RWPE2 (cell line): ENCODE measurements around the gene MAPK8IP3.

Source experiments
- ATAC-seq: fragments of 200-7000 bp; cut with Tn5 transposase; 3 replicates; pipeline ENCODE4 v1.9.1; 2021; ENCODE audit warnings: low read depth
- DNase-seq: peaks from one replicate; pipeline ENCODE4 v3.0.0-alpha.2; 2020; ENCODE audit warnings: low spot score
- H3K27ac ChIP-seq: fragments of 450-650 bp; 2 replicates; pipeline ENCODE4 v1.5.1; 2017; ENCODE audit warnings: mild to moderate bottlenecking; ENCODE audit not compliant: poor library complexity, severe bottlenecking
- H3K27me3 ChIP-seq: fragments of 250-450 bp; sonication (Bioruptor Pico); 2 replicates; pipeline ENCODE4 v1.5.1; 2021; ENCODE audit warnings: mild to moderate bottlenecking, moderate library complexity; ENCODE audit not compliant: insufficient read depth, poor library complexity, severe bottlenecking
- H3K36me3 ChIP-seq: fragments of 250-450 bp; sonication (Bioruptor Pico); 2 replicates; pipeline ENCODE4 v1.5.1; 2020; ENCODE audit warnings: low read depth, mild to moderate bottlenecking, moderate library complexity
- H3K4me1 ChIP-seq: fragments of 250-450 bp; sonication (Bioruptor Pico); 2 replicates; pipeline ENCODE4 v1.5.1; 2021; ENCODE audit warnings: mild to moderate bottlenecking, moderate library complexity; ENCODE audit not compliant: insufficient read depth, poor library complexity, severe bottlenecking
- H3K4me3 ChIP-seq: fragments of 250-450 bp; sonication (Bioruptor Pico); 2 replicates; pipeline ENCODE4 v1.5.1; 2021; ENCODE audit warnings: mild to moderate bottlenecking, moderate library complexity; ENCODE audit not compliant: severe bottlenecking
- H3K9me3 ChIP-seq: fragments of 250-450 bp; sonication (Bioruptor Pico); 2 replicates; pipeline ENCODE4 v1.5.1; 2021; ENCODE audit warnings: mild to moderate bottlenecking, moderate library complexity; ENCODE audit not compliant: severe bottlenecking
- TF ChIP-seq, protein P1 (sequence below): fragments of 450-650 bp; IDR thresholded peaks from one replicate; pipeline ENCODE4 v1.5.1; 2017; ENCODE audit warnings: mild to moderate bottlenecking, moderate library complexity; ENCODE audit not compliant: poor library complexity, severe bottlenecking

Gene MAPK8IP3

DNA sequence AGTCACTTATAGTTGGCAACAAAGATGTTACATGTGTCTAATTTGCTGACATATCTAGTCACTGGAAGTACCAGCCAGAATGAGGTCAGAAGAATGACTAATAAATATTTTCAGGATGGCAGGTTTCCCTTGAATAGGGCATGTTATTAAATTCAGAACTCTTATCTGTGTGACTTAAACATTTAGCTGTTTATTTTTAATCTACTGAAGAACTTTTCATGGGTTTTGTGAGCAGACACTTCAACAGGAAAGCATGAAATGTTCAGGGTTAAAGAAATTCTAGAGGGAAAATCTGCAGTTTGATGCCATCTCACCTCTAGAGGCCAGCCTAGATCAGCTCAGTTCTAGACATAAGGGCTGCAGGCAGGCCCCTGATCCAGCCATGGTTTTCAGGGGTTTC lies 14.7 kb upstream of the MAPK8IP3 start:
- TF ChIP-seq, protein P1, sequence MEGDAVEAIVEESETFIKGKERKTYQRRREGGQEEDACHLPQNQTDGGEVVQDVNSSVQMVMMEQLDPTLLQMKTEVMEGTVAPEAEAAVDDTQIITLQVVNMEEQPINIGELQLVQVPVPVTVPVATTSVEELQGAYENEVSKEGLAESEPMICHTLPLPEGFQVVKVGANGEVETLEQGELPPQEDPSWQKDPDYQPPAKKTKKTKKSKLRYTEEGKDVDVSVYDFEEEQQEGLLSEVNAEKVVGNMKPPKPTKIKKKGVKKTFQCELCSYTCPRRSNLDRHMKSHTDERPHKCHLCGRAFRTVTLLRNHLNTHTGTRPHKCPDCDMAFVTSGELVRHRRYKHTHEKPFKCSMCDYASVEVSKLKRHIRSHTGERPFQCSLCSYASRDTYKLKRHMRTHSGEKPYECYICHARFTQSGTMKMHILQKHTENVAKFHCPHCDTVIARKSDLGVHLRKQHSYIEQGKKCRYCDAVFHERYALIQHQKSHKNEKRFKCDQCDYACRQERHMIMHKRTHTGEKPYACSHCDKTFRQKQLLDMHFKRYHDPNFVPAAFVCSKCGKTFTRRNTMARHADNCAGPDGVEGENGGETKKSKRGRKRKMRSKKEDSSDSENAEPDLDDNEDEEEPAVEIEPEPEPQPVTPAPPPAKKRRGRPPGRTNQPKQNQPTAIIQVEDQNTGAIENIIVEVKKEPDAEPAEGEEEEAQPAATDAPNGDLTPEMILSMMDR = no peak
- DNase-seq (no peak), ATAC-seq (no peak)
- Histone ChIP-seq H3K4me3 (no peak overlapping the region), H3K27me3 (no peaks in the 10 kb centered on the region), H3K36me3 (peaks cover 87% of the 10 kb centered on the region), H3K27ac (peak overlapping the region; percentile 99), H3K4me1 (peaks cover 61% of the 10 kb centered on the region), H3K9me3 (no peaks in the 10 kb centered on the region)

DNA sequence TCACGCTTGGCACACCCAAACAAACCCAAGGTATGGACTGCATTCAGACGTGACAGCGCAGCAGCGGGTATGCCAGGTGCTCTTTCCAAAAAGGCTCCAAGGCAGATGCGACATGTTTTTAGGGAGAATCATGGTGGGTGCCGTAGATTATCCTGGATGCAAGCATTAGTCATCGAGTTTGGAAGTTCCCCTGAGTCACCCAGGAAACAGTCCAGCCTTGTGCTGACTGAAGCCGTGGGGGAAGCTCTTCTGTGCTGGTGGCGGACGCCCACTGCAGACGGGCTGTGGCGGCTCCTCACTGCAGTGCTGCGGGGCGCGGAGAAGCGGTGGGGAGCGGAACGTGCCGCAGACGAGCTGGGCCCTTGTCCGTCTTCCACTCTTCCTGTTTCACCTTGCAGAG lies 14.0 kb upstream of the MAPK8IP3 start:
- Histone ChIP-seq H3K4me3 (no peak overlapping the region), H3K27me3 (no peaks in the 10 kb centered on the region), H3K4me1 (peaks cover 57% of the 10 kb centered on the region), H3K27ac (peak overlapping the region; percentile 99), H3K36me3 (peaks cover 87% of the 10 kb centered on the region), H3K9me3 (no peaks in the 10 kb centered on the region)
- peak; percentile 89 for DNase-seq
- ATAC-seq = peak; percentile 76
- TF ChIP-seq, protein P1 = peak; percentile 22

DNA sequence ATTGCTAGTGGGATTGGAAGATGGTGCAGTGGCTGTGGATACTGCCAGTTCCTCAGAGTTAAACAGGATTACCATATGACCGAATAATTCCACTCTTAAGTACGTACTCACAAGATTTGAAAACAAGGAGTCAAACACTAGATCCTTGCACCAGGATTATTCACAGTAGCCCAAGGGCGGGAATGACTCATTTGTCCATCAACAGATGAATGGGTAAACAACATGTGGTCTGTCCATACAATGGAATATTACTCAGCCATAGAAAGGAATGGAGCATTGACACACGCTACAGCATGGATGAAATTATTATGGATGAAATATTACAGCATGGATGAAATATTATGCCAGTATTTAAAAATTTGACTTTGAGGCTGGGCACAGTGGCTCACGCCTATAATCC lies 9.1 kb upstream of the MAPK8IP3 start:
- Histone ChIP-seq H3K4me1 (peaks cover 23% of the 10 kb centered on the region), H3K36me3 (peaks cover 96% of the 10 kb centered on the region), H3K4me3 (no peak overlapping the region), H3K27ac (peak overlapping the region; percentile 99), H3K9me3 (no peaks in the 10 kb centered on the region), H3K27me3 (no peaks in the 10 kb centered on the region)
- DNase-seq (no peak), ATAC-seq (no peak)
- TF ChIP-seq, protein P1 = no peak

DNA sequence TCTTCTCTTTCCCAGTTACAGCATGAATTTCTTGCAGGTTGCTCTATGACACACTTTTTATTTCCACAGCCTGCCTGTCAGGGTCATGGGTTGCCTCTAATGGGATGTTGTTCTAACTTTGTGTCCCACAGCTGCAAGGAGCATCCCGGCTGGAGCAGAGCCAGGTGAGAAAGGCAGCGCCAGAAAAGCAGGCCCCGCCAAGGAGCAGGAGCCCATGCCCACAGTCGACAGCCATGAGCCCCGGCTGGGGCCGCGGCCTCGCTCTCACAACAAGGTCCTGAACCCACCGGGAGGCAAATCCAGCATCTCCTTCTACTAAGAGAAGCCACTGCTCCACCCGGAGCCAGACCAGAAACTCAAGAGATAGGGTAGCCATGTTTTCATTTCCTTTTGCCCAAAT lies 7.3 kb upstream of the MAPK8IP3 start:
- ATAC-seq = no peak
- peaks cover 17% of the 10 kb centered on the region for H3K4me1 ChIP-seq
- peaks cover 89% of the 10 kb centered on the region for H3K36me3 ChIP-seq
- TF ChIP-seq, protein P1 = no peak
- peak overlapping the region; percentile 99 for H3K27ac ChIP-seq
- no peak for DNase-seq
- no peak overlapping the region for H3K4me3 ChIP-seq
- H3K9me3 ChIP-seq = no peaks in the 10 kb centered on the region
- H3K27me3 ChIP-seq = no peaks in the 10 kb centered on the region

DNA sequence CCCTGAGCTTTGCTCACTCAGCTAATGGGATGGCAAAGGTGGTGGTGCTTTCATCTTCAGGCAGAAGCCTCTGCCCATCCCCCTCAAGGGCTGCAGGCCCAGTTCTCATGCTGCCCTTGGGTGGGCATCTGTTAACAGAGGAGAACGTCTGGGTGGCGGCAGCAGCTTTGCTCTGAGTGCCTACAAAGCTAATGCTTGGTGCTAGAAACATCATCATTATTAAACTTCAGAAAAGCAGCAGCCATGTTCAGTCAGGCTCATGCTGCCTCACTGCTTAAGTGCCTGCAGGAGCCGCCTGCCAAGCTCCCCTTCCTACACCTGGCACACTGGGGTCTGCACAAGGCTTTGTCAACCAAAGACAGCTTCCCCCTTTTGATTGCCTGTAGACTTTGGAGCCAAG lies 5.7 kb upstream of the MAPK8IP3 start:
- ATAC-seq (no peak), DNase-seq (no peak)
- Histone ChIP-seq H3K9me3 (no peaks in the 10 kb centered on the region), H3K4me1 (peaks cover 19% of the 10 kb centered on the region), H3K36me3 (peaks cover 73% of the 10 kb centered on the region), H3K27ac (peak overlapping the region; percentile 91), H3K27me3 (no peaks in the 10 kb centered on the region), H3K4me3 (no peak overlapping the region)
- TF ChIP-seq, protein P1 = no peak
